HCT116 (cell line): ENCODE measurements around the gene PDE9A. TPM values are rescaled to one million over a fixed set of nuclear protein-coding genes. Genes with fewer than 3 reads are reported as not detected.
"Not testable (repeated sequence)": the region's sequence is repeated elsewhere in the genome, so short reads cannot be mapped to it uniquely, and the experiment has no call there.

Experiments
- ATAC-seq: fragments of 200-7000 bp; cut with Tn5 transposase; 2 replicates; pipeline ENCODE4 v1.9.1; 2020; ENCODE audit warnings: mild to moderate bottlenecking, moderate library complexity
- BruUV-seq: library from RNA; stranded (reverse); fragments of 400-500 nt; replicated peaks from 2 replicates; lab custom pipeline; 2021; lab: Mats Ljungman, UMichigan
- CTCF ChIA-PET: fragments of 300-600 bp; sonication (Branson Sonifier 250); formaldehyde crosslinking; loops from one replicate; lab custom pipeline; 2021; ENCODE audit warnings: antibody characterized with exemption; lab: Charles Lee
- POLR2A ChIA-PET: fragments of 300-600, 350-600 bp; sonication (Branson Sonifier 250); formaldehyde crosslinking; loops from one replicate; lab custom pipeline; 2021; ENCODE audit warnings: antibody characterized with exemption; lab: Charles Lee
- RAD21 ChIA-PET, 2 experiments: fragments of 300-600 bp; sonication (Branson Sonifier 250); formaldehyde crosslinking; loops; one replicate each; lab custom pipeline; 2023; ENCODE audit warnings: low total read pairs in 2 of 2; ENCODE audit not compliant: uncharacterized antibody in 2 of 2, unreplicated experiment in 2 of 2, low non-redundant PET in 1 of 2; lab: Charles Lee
- DNase-seq: peaks from one replicate; pipeline ENCODE4 v3.0.0-alpha.2; 2010; ENCODE audit warnings: low read depth, low spot score
- H2AFZ ChIP-seq: fragments of 200-600 bp; shearing (Covaris generic), sonication (generic); 2 replicates; pipeline ENCODE4 v1.6.1; 2017; ENCODE audit warnings: low read depth, mixed run types, mixed read lengths, antibody characterized with exemption, low read length; ENCODE audit not compliant: poor library complexity, severe bottlenecking
- H3K27ac ChIP-seq: 2 replicates; pipeline ENCODE4 v1.5.1; 2012; ENCODE audit warnings: low read depth, low read length
- H3K27me3 ChIP-seq: fragments of 200-600 bp; sonication (generic); 2 replicates; pipeline ENCODE4 v1.6.1; 2016; ENCODE audit warnings: mixed run types, low read length, mixed read lengths; ENCODE audit not compliant: insufficient read depth
- H3K36me3 ChIP-seq, 2 experiments: fragments of 200-500 bp in 1 of 2; fragments of 200-600 bp in 1 of 2; sonication (Bioruptor generic) in 1 of 2; sonication (generic) in 1 of 2; 2 replicates each; pipeline versions ENCODE4 v1.5.1 to v1.6.1; 2014 to 2016; ENCODE audit warnings: low read length in 2 of 2, inconsistent platforms in 1 of 2, mixed read lengths in 1 of 2, mixed run types in 1 of 2; ENCODE audit not compliant: insufficient read depth in 2 of 2, control insufficient read depth in 1 of 2
- H3K4me1 ChIP-seq, 2 experiments: fragments of 200-600 bp in 1 of 2; sonication (generic) in 1 of 2; 2 replicates each; pipeline versions ENCODE4 v1.5.1 to v1.6.1; 2012 to 2017; ENCODE audit warnings: low read length in 2 of 2, inconsistent platforms in 1 of 2, mild to moderate bottlenecking in 1 of 2, mixed read lengths in 1 of 2, mixed run types in 1 of 2, moderate library complexity in 1 of 2; ENCODE audit not compliant: insufficient read depth in 2 of 2, control insufficient read depth in 1 of 2
- H3K4me2 ChIP-seq: fragments of 200-600 bp; sonication (generic); 2 replicates; pipeline ENCODE4 v1.6.1; 2017; ENCODE audit warnings: mixed run types, low read length, mixed read lengths
- H3K4me3 ChIP-seq, 2 experiments: fragments of 200-600 bp in 1 of 2; sonication (generic) in 1 of 2; replicated peaks in 1 of 2; 2 replicates each; pipeline ENCODE4 v1.5.1; 2011 to 2016; ENCODE audit warnings: low read length in 2 of 2, control low read depth in 1 of 2, low read depth in 1 of 2, mild to moderate bottlenecking in 1 of 2, mixed read lengths in 1 of 2, mixed run types in 1 of 2
- H3K79me2 ChIP-seq: fragments of 200-600 bp; sonication (generic); 2 replicates; pipeline ENCODE4 v1.6.1; 2017; ENCODE audit warnings: mild to moderate bottlenecking, mixed run types, low read length, moderate library complexity, mixed read lengths; ENCODE audit not compliant: insufficient read depth
- H3K9ac ChIP-seq: fragments of 200-600 bp; sonication (generic); 2 replicates; pipeline ENCODE4 v1.6.1; 2016; ENCODE audit warnings: low read length, mixed read lengths
- H3K9me2 ChIP-seq: fragments of 200-600 bp; sonication (generic), shearing (Covaris generic); 2 replicates; pipeline ENCODE4 v1.6.1; 2017; ENCODE audit warnings: mixed run types, mild to moderate bottlenecking, moderate library complexity; ENCODE audit not compliant: insufficient read depth
- H3K9me3 ChIP-seq, 2 experiments: fragments of 200-500 bp in 1 of 2; fragments of 200-600 bp in 1 of 2; sonication (Bioruptor generic) in 1 of 2; sonication (generic) in 1 of 2; 2 replicates each; pipeline ENCODE4 v1.6.1; 2014 to 2017; ENCODE audit warnings: low read length in 2 of 2, mixed read lengths in 2 of 2, inconsistent platforms in 1 of 2, low read depth in 1 of 2, mild to moderate bottlenecking in 1 of 2, mixed run types in 1 of 2, moderate library complexity in 1 of 2; ENCODE audit not compliant: control insufficient read depth in 1 of 2, insufficient read depth in 1 of 2
- H4K20me1 ChIP-seq: fragments of 200-600 bp; sonication (generic), shearing (Covaris generic); 2 replicates; pipeline ENCODE4 v1.6.1; 2017; ENCODE audit warnings: mixed run types, mild to moderate bottlenecking, moderate library complexity; ENCODE audit not compliant: insufficient read depth
- CBX3 ChIP-seq: IDR thresholded peaks from 2 replicates; pipeline ENCODE4 v1.6.1; 2012; ENCODE audit warnings: low read depth
- CEBPB ChIP-seq: IDR thresholded peaks from 2 replicates; pipeline ENCODE4 v1.6.1; 2012; ENCODE audit warnings: low read depth
- intact Hi-C: fragments of 100-400 bp; cut with micrococcal nuclease; formaldehyde crosslinking; loops from 2 replicates; pipeline ENCODE4 v1.10.0; 2022
- total RNA-seq: library from RNA; stranded (reverse); gene quantifications from one replicate; pipeline ENCODE4 v1.2.1, GENCODE V29; 2021; ENCODE audit not compliant: unreplicated experiment

PDE9A gene
- total RNA-seq, 1 experiment from 2014 or later: 31.4 TPM

DNA sequence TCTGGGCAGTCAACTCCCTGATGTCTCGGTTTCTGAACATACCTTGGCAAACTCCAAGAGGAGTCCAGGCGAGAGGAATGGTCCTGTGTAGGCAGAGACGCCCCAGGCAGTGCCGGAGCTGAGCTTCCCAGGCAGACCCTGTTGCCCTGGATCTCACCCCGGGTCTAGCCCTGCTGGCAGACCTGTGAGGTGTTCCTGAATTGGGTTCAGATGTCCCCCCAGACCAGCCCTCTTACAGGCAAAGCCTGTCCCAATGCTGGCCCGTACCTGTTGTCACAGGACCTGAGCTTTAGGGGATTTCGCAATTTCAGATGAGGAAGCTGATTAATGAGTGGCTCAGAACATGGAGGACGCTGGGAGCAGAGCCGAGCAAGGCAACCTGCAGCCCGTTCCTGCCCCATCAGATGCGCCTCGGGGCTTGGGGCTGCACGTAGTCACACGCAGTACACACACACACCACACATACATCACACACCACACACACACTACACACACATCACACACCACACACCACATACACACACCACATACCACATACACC, 38.5 kb upstream of the PDE9A start:
- POLR2A ChIA-PET: no interaction called here
- H3K4me3 ChIP-seq: no peak overlapping the region

DNA sequence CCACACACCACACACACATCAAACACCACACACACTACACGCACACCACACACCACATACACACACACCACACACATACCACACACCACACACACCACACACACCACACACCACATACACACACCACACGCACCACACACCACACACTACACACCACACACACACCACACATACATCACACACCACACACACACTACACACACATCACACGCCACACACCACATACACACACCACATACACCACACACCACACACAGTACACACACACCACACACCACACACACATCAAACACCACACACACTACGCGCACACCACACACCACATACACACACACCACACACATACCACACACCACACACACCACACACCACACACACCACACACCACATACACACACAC, 38.0 kb upstream of the PDE9A start:
- intact Hi-C loops: loop anchor here (10.0 kb wide), 1 partner anchor 109 kb away; no protein-coding TSS in a partner anchor
- H3K4me1 ChIP-seq, H2AFZ ChIP-seq, BruUV-seq, ATAC-seq, POLR2A ChIA-PET, H3K9me3 ChIP-seq, CTCF ChIA-PET, H3K9ac ChIP-seq, H3K27ac ChIP-seq, H3K36me3 ChIP-seq, H3K79me2 ChIP-seq, H3K27me3 ChIP-seq, H3K4me2 ChIP-seq, H4K20me1 ChIP-seq, H3K9me2 ChIP-seq, DNase-seq, H3K4me3 ChIP-seq, RAD21 ChIA-PET: not testable (repeated sequence)

More for the DNA sequence above, 38.5 kb upstream of the PDE9A start:
- Histone ChIP-seq H3K27ac (no peak overlapping the region), H3K79me2 (no peaks in the 10 kb centered on the region), H3K9ac (no peak overlapping the region), H2AFZ (no peak overlapping the region), H3K4me2 (no peak overlapping the region), H3K9me2 (no peaks in the 10 kb centered on the region; the same call in 1 of the 2 replicates), H3K9me3 (no peaks in the 10 kb centered on the region), H4K20me1 (no peaks in the 10 kb centered on the region), H3K36me3 (no peaks in the 10 kb centered on the region), H3K4me1 (no peaks in the 10 kb centered on the region; a peak in 1 of 4 replicates), H3K27me3 (peaks cover 3% of the 10 kb centered on the region; the same call in 1 of the 2 replicates)
- ChIA-PET RAD21 (no interaction called here), CTCF (no interaction called here)
- intact Hi-C loops: loop anchor here (10.0 kb wide), 1 partner anchor 110 kb away; no protein-coding TSS in a partner anchor
- BruUV-seq: no TSS peak
- DNase-seq: no peak
- TF ChIP-seq CBX3 (no peak), CEBPB (peak; percentile 88)
- ATAC-seq: peak; percentile 32; the same call in 1 of the 2 replicates
